Right lobe of liver (tissue), 4 donors: Measurements from ENCODE around the gene LHFPL2.

Source experiments
- POLR2A ChIP-seq: fragments of 450-650 bp; IDR thresholded peaks from one replicate; pipeline ENCODE4 v1.6.1; 2017; ENCODE audit warnings: antibody characterized with exemption, mild to moderate bottlenecking
- TF ChIP-seq, protein P1 (sequence below), 4 donors: fragments of 200-600 bp in 3 of 4; fragments of 450-650 bp in 1 of 4; IDR thresholded peaks; one replicate each; pipeline versions ENCODE4 v1.5.1 to v1.8.0; 2016 to 2022; ENCODE audit warnings: antibody characterized with exemption in 4 of 4, mild to moderate bottlenecking in 2 of 4
- donor health status: DM: no; HTN: no; CAD: no.
- donor health status: DM: no; HTN: no; CAD: no.
- donor health status: DM: no; HTN: yes; CAD: no.

DNA sequence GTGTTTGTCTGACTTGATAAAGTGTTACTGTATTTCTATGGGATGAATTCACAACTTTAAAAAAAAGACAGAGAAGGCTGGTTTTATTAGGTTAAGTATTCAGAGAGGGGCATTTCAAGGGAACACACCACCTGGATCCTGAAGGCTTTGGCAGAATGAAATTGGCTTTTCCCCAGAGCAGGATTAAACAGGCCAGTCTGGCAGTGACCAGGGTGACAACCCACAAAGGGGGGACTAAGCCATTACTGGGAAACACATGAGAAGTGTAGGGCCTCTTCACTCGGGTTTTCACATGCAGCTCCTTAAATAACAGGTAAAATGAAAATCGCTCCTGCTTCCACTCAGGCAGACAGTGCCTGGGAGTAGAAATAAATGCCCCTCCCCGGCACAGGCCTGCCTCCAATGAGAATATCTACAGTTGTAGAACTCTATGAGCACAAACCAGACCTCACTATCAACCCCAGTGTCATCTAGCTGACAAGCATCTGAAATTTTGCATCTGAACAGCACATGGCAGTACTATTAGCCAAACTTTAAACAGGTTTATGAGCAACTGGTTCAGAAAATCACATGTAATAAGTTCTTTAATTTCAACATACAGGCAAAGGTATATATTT, 85.8 kb downstream of the LHFPL2 start:
- TF ChIP-seq, protein P1, sequence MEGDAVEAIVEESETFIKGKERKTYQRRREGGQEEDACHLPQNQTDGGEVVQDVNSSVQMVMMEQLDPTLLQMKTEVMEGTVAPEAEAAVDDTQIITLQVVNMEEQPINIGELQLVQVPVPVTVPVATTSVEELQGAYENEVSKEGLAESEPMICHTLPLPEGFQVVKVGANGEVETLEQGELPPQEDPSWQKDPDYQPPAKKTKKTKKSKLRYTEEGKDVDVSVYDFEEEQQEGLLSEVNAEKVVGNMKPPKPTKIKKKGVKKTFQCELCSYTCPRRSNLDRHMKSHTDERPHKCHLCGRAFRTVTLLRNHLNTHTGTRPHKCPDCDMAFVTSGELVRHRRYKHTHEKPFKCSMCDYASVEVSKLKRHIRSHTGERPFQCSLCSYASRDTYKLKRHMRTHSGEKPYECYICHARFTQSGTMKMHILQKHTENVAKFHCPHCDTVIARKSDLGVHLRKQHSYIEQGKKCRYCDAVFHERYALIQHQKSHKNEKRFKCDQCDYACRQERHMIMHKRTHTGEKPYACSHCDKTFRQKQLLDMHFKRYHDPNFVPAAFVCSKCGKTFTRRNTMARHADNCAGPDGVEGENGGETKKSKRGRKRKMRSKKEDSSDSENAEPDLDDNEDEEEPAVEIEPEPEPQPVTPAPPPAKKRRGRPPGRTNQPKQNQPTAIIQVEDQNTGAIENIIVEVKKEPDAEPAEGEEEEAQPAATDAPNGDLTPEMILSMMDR (IDR thresholded peaks at IDR 0.05) = no peak
- no peak for TF ChIP-seq POLR2A
